Panc1 (cell line): Measurements from ENCODE around the gene TGFBI.

Experiments used
- POLR2AphosphoS5 ChIP-seq: IDR thresholded peaks from 2 replicates; pipeline ENCODE4 v1.6.1; 2012; ENCODE audit warnings: mild to moderate bottlenecking, low read depth, low read length, moderate library complexity
- TF ChIP-seq, protein P1 (sequence below): fragments of 450-650 bp; IDR thresholded peaks from 2 replicates; pipeline ENCODE4 v1.5.1; 2017; ENCODE audit warnings: mild to moderate bottlenecking
- TF ChIP-seq, protein P2 (sequence below), 2 experiments: IDR thresholded peaks; 2 replicates each; pipeline ENCODE4 v1.6.1; 2011 to 2012; ENCODE audit warnings: low read depth in 2 of 2, control low read depth in 1 of 2, low read length in 1 of 2, mild to moderate bottlenecking in 1 of 2, moderate library complexity in 1 of 2; ENCODE audit not compliant: insufficient read depth in 1 of 2

DNA sequence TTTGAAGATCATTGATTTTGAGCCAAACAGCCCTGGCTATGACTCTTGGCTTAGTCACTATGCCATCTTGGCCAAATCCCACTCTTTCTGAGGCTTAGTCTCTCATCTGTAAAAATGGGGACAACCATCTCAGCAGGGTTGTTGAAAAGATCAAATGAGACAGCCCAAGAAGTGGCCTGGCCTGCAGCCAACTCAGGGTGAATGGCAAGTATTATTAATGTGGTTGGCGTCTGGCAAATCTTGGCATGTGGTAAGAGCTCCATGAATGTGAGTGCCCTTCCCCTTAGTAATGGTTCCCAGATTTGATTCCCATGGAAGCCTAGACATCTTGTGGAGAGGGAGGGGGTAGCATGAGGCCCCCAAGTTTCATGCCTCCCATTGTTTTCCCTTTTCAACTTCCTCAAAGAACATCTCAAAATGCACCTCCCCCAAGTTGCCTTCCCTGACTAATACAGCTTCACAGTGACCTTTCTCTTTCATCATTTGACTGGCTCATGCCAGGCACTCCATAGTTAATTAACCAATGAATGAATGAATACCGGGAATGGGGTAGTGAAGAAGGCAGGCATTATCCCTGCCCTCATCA is 11.8 kb upstream of the TGFBI start:
- TF ChIP-seq, protein P1, sequence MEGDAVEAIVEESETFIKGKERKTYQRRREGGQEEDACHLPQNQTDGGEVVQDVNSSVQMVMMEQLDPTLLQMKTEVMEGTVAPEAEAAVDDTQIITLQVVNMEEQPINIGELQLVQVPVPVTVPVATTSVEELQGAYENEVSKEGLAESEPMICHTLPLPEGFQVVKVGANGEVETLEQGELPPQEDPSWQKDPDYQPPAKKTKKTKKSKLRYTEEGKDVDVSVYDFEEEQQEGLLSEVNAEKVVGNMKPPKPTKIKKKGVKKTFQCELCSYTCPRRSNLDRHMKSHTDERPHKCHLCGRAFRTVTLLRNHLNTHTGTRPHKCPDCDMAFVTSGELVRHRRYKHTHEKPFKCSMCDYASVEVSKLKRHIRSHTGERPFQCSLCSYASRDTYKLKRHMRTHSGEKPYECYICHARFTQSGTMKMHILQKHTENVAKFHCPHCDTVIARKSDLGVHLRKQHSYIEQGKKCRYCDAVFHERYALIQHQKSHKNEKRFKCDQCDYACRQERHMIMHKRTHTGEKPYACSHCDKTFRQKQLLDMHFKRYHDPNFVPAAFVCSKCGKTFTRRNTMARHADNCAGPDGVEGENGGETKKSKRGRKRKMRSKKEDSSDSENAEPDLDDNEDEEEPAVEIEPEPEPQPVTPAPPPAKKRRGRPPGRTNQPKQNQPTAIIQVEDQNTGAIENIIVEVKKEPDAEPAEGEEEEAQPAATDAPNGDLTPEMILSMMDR, result no peak
- no peak for TF ChIP-seq POLR2AphosphoS5
- TF ChIP-seq, protein P2, sequence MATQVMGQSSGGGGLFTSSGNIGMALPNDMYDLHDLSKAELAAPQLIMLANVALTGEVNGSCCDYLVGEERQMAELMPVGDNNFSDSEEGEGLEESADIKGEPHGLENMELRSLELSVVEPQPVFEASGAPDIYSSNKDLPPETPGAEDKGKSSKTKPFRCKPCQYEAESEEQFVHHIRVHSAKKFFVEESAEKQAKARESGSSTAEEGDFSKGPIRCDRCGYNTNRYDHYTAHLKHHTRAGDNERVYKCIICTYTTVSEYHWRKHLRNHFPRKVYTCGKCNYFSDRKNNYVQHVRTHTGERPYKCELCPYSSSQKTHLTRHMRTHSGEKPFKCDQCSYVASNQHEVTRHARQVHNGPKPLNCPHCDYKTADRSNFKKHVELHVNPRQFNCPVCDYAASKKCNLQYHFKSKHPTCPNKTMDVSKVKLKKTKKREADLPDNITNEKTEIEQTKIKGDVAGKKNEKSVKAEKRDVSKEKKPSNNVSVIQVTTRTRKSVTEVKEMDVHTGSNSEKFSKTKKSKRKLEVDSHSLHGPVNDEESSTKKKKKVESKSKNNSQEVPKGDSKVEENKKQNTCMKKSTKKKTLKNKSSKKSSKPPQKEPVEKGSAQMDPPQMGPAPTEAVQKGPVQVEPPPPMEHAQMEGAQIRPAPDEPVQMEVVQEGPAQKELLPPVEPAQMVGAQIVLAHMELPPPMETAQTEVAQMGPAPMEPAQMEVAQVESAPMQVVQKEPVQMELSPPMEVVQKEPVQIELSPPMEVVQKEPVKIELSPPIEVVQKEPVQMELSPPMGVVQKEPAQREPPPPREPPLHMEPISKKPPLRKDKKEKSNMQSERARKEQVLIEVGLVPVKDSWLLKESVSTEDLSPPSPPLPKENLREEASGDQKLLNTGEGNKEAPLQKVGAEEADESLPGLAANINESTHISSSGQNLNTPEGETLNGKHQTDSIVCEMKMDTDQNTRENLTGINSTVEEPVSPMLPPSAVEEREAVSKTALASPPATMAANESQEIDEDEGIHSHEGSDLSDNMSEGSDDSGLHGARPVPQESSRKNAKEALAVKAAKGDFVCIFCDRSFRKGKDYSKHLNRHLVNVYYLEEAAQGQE (IDR thresholded peaks at IDR 0.05; ENCODE audit: insufficient read depth in 1 of 2, low read depth in 2 of 2, low read length in 1 of 2), result no peak
